HepG2 (cell line): ENCODE measurements around the gene RHBDF2. TPM values are rescaled to one million over a fixed set of nuclear protein-coding genes. Genes with fewer than 3 reads are reported as not detected.

Experiments
- ARID5B ChIP-seq: IDR thresholded peaks from 2 replicates; pipeline ENCODE4 v1.4.0; 2020; ENCODE audit warnings: mild to moderate bottlenecking, missing genetic modification reagents
- ARNTL ChIP-seq: sonication (generic); formaldehyde crosslinking; IDR thresholded peaks from 2 replicates; pipeline ENCODE4 v1.4.0; 2020; ENCODE audit warnings: mild to moderate bottlenecking, missing genetic modification reagents
- HOMEZ ChIP-seq: IDR thresholded peaks from 2 replicates; pipeline ENCODE4 v1.6.1; 2016; ENCODE audit warnings: low read depth
- KAT2B ChIP-seq: fragments of 150-350 bp; IDR thresholded peaks from 2 replicates; pipeline ENCODE4 v1.6.1; 2014; ENCODE audit warnings: low read depth, low read length, borderline replicate concordance
- KDM2A ChIP-seq: sonication (generic); formaldehyde crosslinking; IDR thresholded peaks from 2 replicates; pipeline ENCODE4 v1.4.0; 2020; ENCODE audit warnings: low read depth, missing genetic modification reagents, borderline replicate concordance
- MEIS1 ChIP-seq: sonication (generic); formaldehyde crosslinking; IDR thresholded peaks from 2 replicates; pipeline ENCODE4 v1.9.0; 2021; ENCODE audit warnings: mild to moderate bottlenecking, missing genetic modification reagents, moderate library complexity, borderline replicate concordance
- NCOA1 ChIP-seq: sonication (generic); formaldehyde crosslinking; IDR thresholded peaks from 2 replicates; pipeline ENCODE4 v1.9.0; 2021; ENCODE audit warnings: missing genetic modification reagents
- PHF8 ChIP-seq: sonication (generic); formaldehyde crosslinking; IDR thresholded peaks from 2 replicates; pipeline ENCODE4 v1.5.0; 2020; ENCODE audit warnings: missing genetic modification reagents
- SMAD9 ChIP-seq: sonication (generic); formaldehyde crosslinking; IDR thresholded peaks from 2 replicates; pipeline ENCODE4 v1.5.1; 2020; ENCODE audit warnings: mild to moderate bottlenecking, missing genetic modification reagents
- TERF1 ChIP-seq: sonication (generic); formaldehyde crosslinking; IDR thresholded peaks from 2 replicates; pipeline ENCODE4 v1.8.0; 2022; ENCODE audit warnings: mild to moderate bottlenecking, missing genetic modification reagents, moderate library complexity
- ZBTB39 ChIP-seq: sonication (generic); formaldehyde crosslinking; IDR thresholded peaks from 2 replicates; pipeline ENCODE4 v1.5.0; 2020; ENCODE audit warnings: missing genetic modification reagents
- ZFP41 ChIP-seq: sonication (generic); formaldehyde crosslinking; IDR thresholded peaks from 2 replicates; pipeline ENCODE4 v1.4.0; 2020; ENCODE audit warnings: mild to moderate bottlenecking, missing genetic modification reagents, borderline replicate concordance
- ZNF550 ChIP-seq: sonication (generic); formaldehyde crosslinking; IDR thresholded peaks from 2 replicates; pipeline ENCODE4 v1.4.0; 2020; ENCODE audit warnings: mild to moderate bottlenecking, missing genetic modification reagents, borderline replicate concordance
- ZNF672 ChIP-seq: sonication (generic); formaldehyde crosslinking; IDR thresholded peaks from 2 replicates; pipeline ENCODE4 v1.8.1; 2022; ENCODE audit warnings: missing genetic modification reagents
- ZNF740 ChIP-seq: sonication (generic); formaldehyde crosslinking; IDR thresholded peaks from 2 replicates; pipeline ENCODE4 v1.4.0; 2020; ENCODE audit warnings: missing genetic modification reagents
- ZNF879 ChIP-seq: sonication (generic); formaldehyde crosslinking; IDR thresholded peaks from 2 replicates; pipeline ENCODE4 v1.8.1; 2023; ENCODE audit warnings: missing genetic modification reagents
- polyA plus RNA-seq, 8 experiments: library from polyadenylated mRNA; depleted of rRNA in 3 of 8; stranded (reverse) in 7 of 8; unstranded in 1 of 8; fragments of >200 nt; fragmentation: Illumina TruSeq in 4 of 8; extraction: Trizol in 4 of 8; gene quantifications; 2 replicates each; pipeline versions ENCODE4 v1.2.1 to v1.2.3, GENCODE V29; 2011 to 2016; ENCODE audit warnings: low read depth in 4 of 8, missing spikeins in 1 of 8, mixed read lengths in 1 of 8; ENCODE audit not compliant: insufficient read depth in 1 of 8
- total RNA-seq, 5 experiments: library from RNA; depleted of rRNA; stranded (reverse); fragments of >200 nt; fragmentation: Illumina TruSeq; extraction: Trizol; gene quantifications; 2 replicates each; pipeline ENCODE4 v1.2.3, GENCODE V29; 2016; ENCODE audit warnings: low read depth in 1 of 5

The RHBDF2 gene
- total and polyA plus RNA-seq, 2 of the 13 experiments (the other 11 are each of a cell fraction or from before 2014, with no cell fraction given) = 7.8 to 24.2 TPM

- no peak for TF ChIP-seq SMAD9 (CRISPR knock-in tag)
- TF ChIP-seq ARID5B = peak; percentile 73
- TF ChIP-seq ZBTB39 (CRISPR knock-in tag) = no peak
- no peak for TF ChIP-seq ZNF740
- no peak for TF ChIP-seq TERF1
- TF ChIP-seq ZFP41 (CRISPR knock-in tag) = 0 out of 2 replicates have a peak, but pooled peaks have one; percentile 41
- no peak for TF ChIP-seq KAT2B
- TF ChIP-seq MEIS1 (CRISPR knock-in tag) = no peak
- peak; percentile 48; the same call in 1 of the 2 replicates for TF ChIP-seq PHF8 (CRISPR knock-in tag)
- no peak for TF ChIP-seq NCOA1
- no peak for TF ChIP-seq ZNF879
- TF ChIP-seq KDM2A (CRISPR knock-in tag) = peak; percentile 94
- TF ChIP-seq HOMEZ = 0 out of 2 replicates have a peak, but pooled peaks have one; percentile 31
- TF ChIP-seq ZNF550 (CRISPR knock-in tag) = peak; percentile 93; the same call in 1 of the 2 replicates
- 0 out of 2 replicates have a peak, but pooled peaks have one; percentile 52 for TF ChIP-seq ARNTL (CRISPR knock-in tag)
- TF ChIP-seq ZNF672 (CRISPR knock-in tag) = no peak
Observed at GRCh38 chr17:76523084-76524037, 22.1 kb upstream of the RHBDF2 start (continued).
